T-cell (primary cell): ENCODE data around the gene POLR3B. TPM values are rescaled to one million over a fixed set of nuclear protein-coding genes. Genes with fewer than 3 reads are reported as not detected.
A peak's percentile ranks its signal among the peaks of the same experiment; 100 is the strongest.

Source experiments
- ATAC-seq, 4 experiments: fragments of 200-7000 bp in 3 of 4; fragments of 150-1000 bp in 1 of 4; cut with Tn5 transposase; replicated peaks in 1 of 4; 1 replicate in 3 of 4; 2 replicates in 1 of 4; pipeline ENCODE4 v1.10.0; 2021; ENCODE audit warnings: moderate library complexity in 3 of 4, mild to moderate bottlenecking in 2 of 4, moderate number of reproducible peaks in 1 of 4
- CTCF ChIA-PET, 2 donors: fragments of 300-600 bp; sonication (Branson Sonifier 250); formaldehyde crosslinking; loops; one replicate each; lab custom pipeline; 2022; ENCODE audit warnings: antibody characterized with exemption in 2 of 2; lab: Charles Lee
- POLR2A ChIA-PET, 2 donors: fragments of 300-600 bp; sonication (Branson Sonifier 250); formaldehyde crosslinking; loops; one replicate each; lab custom pipeline; 2022; ENCODE audit warnings: antibody characterized with exemption in 2 of 2; lab: Charles Lee
- DNase-seq, 35 experiments: peaks; one replicate each; pipeline versions ENCODE4 v3.0.0 to v3.0.0-alpha.2; 2013 to 2023
- H3K27ac ChIP-seq: one replicate; pipeline ENCODE4 v1.5.1; 2013; ENCODE audit warnings: low read length
- H3K27me3 ChIP-seq, 2 experiments: replicated peaks in 1 of 2; 1 replicate in 1 of 2; 2 replicates in 1 of 2; pipeline versions ENCODE4 v1.6.1 to v1.7.0; 2013; ENCODE audit warnings: low read length in 1 of 2, mixed read lengths in 1 of 2; ENCODE audit not compliant: control insufficient read depth in 2 of 2, insufficient read depth in 2 of 2; ENCODE audit errors: extremely low read depth in 1 of 2
- H3K36me3 ChIP-seq, 2 donors: 1 replicate in 1 of 2; 2 replicates in 1 of 2; pipeline versions ENCODE4 v1.6.1 to v1.7.0; 2013; ENCODE audit warnings: low read length in 1 of 2; ENCODE audit not compliant: control insufficient read depth in 2 of 2, insufficient read depth in 1 of 2; ENCODE audit errors: extremely low read depth in 1 of 2
- H3K4me1 ChIP-seq, 2 experiments: 1 replicate in 1 of 2; 2 replicates in 1 of 2; pipeline versions ENCODE4 v1.6.1 to v1.7.0; 2013; ENCODE audit warnings: low read length in 2 of 2, mixed read lengths in 1 of 2; ENCODE audit not compliant: insufficient read depth in 2 of 2, control insufficient read depth in 1 of 2; ENCODE audit errors: extremely low read depth in 1 of 2
- H3K4me3 ChIP-seq, 2 donors: 1 replicate in 1 of 2; 2 replicates in 1 of 2; pipeline versions ENCODE4 v1.5.1 to v1.7.0; 2013; ENCODE audit warnings: mild to moderate bottlenecking in 2 of 2, low read length in 1 of 2, moderate library complexity in 1 of 2; ENCODE audit not compliant: control insufficient read depth in 1 of 2; ENCODE audit errors: extremely low read depth in 1 of 2
- H3K9me3 ChIP-seq: 2 replicates; pipeline ENCODE4 v1.7.0; 2013
- H3K27ac Mint-ChIP-seq, 2 donors: one replicate each; pipeline ENCODE4 v1.8.0; 2020 to 2021; ENCODE audit warnings: mild to moderate bottlenecking in 2 of 2, mixed read lengths in 2 of 2
- H3K27me3 Mint-ChIP-seq, 2 donors: one replicate each; pipeline ENCODE4 v1.8.0; 2021 to 2022; ENCODE audit warnings: mixed read lengths in 2 of 2
- H3K36me3 Mint-ChIP-seq: one replicate; pipeline ENCODE4 v1.8.0; 2021; ENCODE audit warnings: mixed read lengths
- H3K4me1 Mint-ChIP-seq, 3 donors: one replicate each; pipeline ENCODE4 v1.8.0; 2020 to 2022; ENCODE audit warnings: mixed read lengths in 3 of 3, mild to moderate bottlenecking in 1 of 3
- H3K4me3 Mint-ChIP-seq, 3 donors: one replicate each; pipeline ENCODE4 v1.8.0; 2020 to 2022; ENCODE audit warnings: mild to moderate bottlenecking in 3 of 3, mixed read lengths in 3 of 3, moderate library complexity in 3 of 3
- H3K9me3 Mint-ChIP-seq, 3 donors: one replicate each; pipeline ENCODE4 v1.8.0; 2020 to 2022; ENCODE audit warnings: mixed read lengths in 3 of 3
- WGBS: methylation state at CpG from one replicate; pipeline ENCODE4 v1.1.5; 2013; ENCODE audit warnings: missing lambda C conversion rate; ENCODE audit not compliant: insufficient coverage; 5-methylcytosine and 5-hydroxymethylcytosine counted together
- total RNA-seq, 35 experiments: library from RNA in 6 of 35; stranded (reverse) in 6 of 35; fragments of 120-200 nt in 1 of 35; gene quantifications; one replicate each; pipeline versions ENCODE4 v1.2.1 to v1.2.4 and lab custom pipeline; 2013 to 2026

POLR3B gene
- total RNA-seq, 5 donors from 2014 or later (not counting 1 experiment from before 2014, with no cell fraction given) = 6.3 to 8.4 (median 7.0) TPM

DNA sequence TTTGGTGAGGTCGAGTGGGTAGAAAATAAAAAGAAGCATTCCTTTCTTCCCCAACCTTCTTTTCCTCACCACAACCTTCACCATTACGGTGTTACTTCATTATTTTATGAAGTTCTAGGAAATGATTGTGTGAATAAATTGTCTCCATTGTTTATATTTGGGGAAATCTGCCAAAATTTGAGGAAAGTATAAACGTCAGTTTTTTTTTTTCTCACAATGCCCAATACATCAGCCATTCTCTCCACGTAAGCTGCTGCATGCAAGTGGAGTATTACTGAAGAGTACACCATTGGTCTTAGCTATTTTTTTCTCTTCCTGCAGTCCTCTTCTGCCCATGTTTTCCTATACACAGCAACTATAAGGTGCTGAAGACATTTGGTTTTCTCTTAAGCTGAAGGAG is 9.1 kb upstream of the POLR3B start:
- H3K27ac ChIP-seq = no peak overlapping the region
- H3K4me3 ChIP-seq = no peak overlapping the region
- peaks cover 4 to 38% of the 10 kb centered on the region in 2 donors for H3K36me3 ChIP-seq
- no peaks in the 10 kb centered on the region for H3K4me1 ChIP-seq
- Mint-ChIP-seq H3K36me3 (peaks cover 29% of the 10 kb centered on the region), H3K4me1 (peaks cover 0 to 7% (median 0%) of the 10 kb centered on the region in 3 donors), H3K27me3 (no peaks in the 10 kb centered on the region), H3K27ac (no peak overlapping the region), H3K4me3 (no peak overlapping the region), H3K9me3 (no peaks in the 10 kb centered on the region)
- no peaks in the 10 kb centered on the region for H3K9me3 ChIP-seq
- H3K27me3 ChIP-seq = peaks cover 0 to 2% of the 10 kb centered on the region in 2 experiments
- CTCF ChIA-PET = interaction anchor here in 1 of 2 donors (0.6 kb wide), 1 partner anchor 354 kb away, joined by 3 read pairs; no protein-coding TSS in a partner anchor
- POLR2A ChIA-PET = interaction anchor here in 1 of 2 donors (0.7 kb wide), 1 partner anchor 665 kb away, joined by 4 read pairs; no protein-coding TSS in a partner anchor
- DNase-seq (no peak), ATAC-seq (no peak)
- no CpG with 5 or more reads among the region's 4 CpGs for WGBS

GRCh38 chr12:106353175-106353574 is 4.4 kb upstream of the POLR3B start:
- H3K36me3 ChIP-seq = peaks cover 0 to 7% of the 10 kb centered on the region in 2 donors
- no peaks in the 10 kb centered on the region for H3K9me3 Mint-ChIP-seq
- peaks cover 5% of the 10 kb centered on the region in 2 experiments for H3K4me1 ChIP-seq
- peaks cover 0 to 2% of the 10 kb centered on the region in 2 experiments for H3K27me3 ChIP-seq
- peaks cover 8 to 17% (median 11%) of the 10 kb centered on the region in 3 donors for H3K4me1 Mint-ChIP-seq
- H3K4me3 Mint-ChIP-seq = no peak overlapping the region
- no peaks in the 10 kb centered on the region for H3K27me3 Mint-ChIP-seq
- 69% methylated on average over 2 of the region's 6 CpGs for WGBS
- H3K27ac ChIP-seq = no peak overlapping the region
- CTCF ChIA-PET = no interaction called here
- H3K4me3 ChIP-seq = no peak overlapping the region
- no peak for ATAC-seq
- no peak overlapping the region for H3K27ac Mint-ChIP-seq
- POLR2A ChIA-PET = no interaction called here
- peaks cover 8% of the 10 kb centered on the region for H3K36me3 Mint-ChIP-seq
- H3K9me3 ChIP-seq = no peaks in the 10 kb centered on the region
- no peak for DNase-seq

- H3K36me3 ChIP-seq = no peaks in the 10 kb centered on the region
- Mint-ChIP-seq H3K4me1 (peaks cover 17 to 18% (median 17%) of the 10 kb centered on the region in 3 donors), H3K36me3 (no peaks in the 10 kb centered on the region), H3K27ac (peak overlapping the region; percentile 92 to 96), H3K27me3 (no peaks in the 10 kb centered on the region), H3K4me3 (peak overlapping the region; percentile 89 to 94 (median 93)), H3K9me3 (no peaks in the 10 kb centered on the region)
- ChIA-PET CTCF (interaction anchor here (0.7 to 2.4 kb wide), 13 partner anchors 8 to 660 kb away, joined by 3 to 27 read pairs (median 5); partner anchors contain the start of genes TCP11L2 (in 1 of the 2) and TMEM263 (in 1 of the 2)), POLR2A (interaction anchor here (0.6 to 2.4 kb wide), 5 partner anchors 19 to 599 kb away, joined by 3 to 7 read pairs (median 4); no protein-coding TSS in a partner anchor)
- no peaks in the 10 kb centered on the region for H3K27me3 ChIP-seq
- 41% methylated on average over 6 of the region's 17 CpGs for WGBS
- peak overlapping the region; percentile 80 for H3K27ac ChIP-seq
- DNase-seq = peak in 3 of 35 experiments; percentile 4 to 6 (median 6)
- peak overlapping the region; percentile 80 to 89 for H3K4me3 ChIP-seq
- no peaks in the 10 kb centered on the region for H3K9me3 ChIP-seq
- no peak for ATAC-seq
- H3K4me1 ChIP-seq = peaks cover 10 to 13% of the 10 kb centered on the region in 2 experiments
These were observed 1.1 kb downstream of the POLR3B start for GRCh38 chr12:106358396-106359241.

GRCh38 chr12:106359646-106360399 is 2.3 kb downstream of the POLR3B start:
- Histone ChIP-seq H3K36me3 (peaks cover 0 to 6% of the 10 kb centered on the region in 2 donors), H3K9me3 (no peaks in the 10 kb centered on the region), H3K4me3 (no peak overlapping the region), H3K4me1 (peaks cover 10 to 13% of the 10 kb centered on the region in 2 experiments), H3K27me3 (no peaks in the 10 kb centered on the region), H3K27ac (no peak overlapping the region)
- H3K4me3 Mint-ChIP-seq = no peak overlapping the region
- no peak for DNase-seq
- H3K27ac Mint-ChIP-seq = no peak overlapping the region
- peaks cover 17 to 18% (median 17%) of the 10 kb centered on the region in 3 donors for H3K4me1 Mint-ChIP-seq
- POLR2A ChIA-PET = no interaction called here
- H3K9me3 Mint-ChIP-seq = no peaks in the 10 kb centered on the region
- H3K36me3 Mint-ChIP-seq = peaks cover 3% of the 10 kb centered on the region
- CTCF ChIA-PET = interaction anchor here in 1 of 2 donors (0.6 to 0.7 kb wide), 2 partner anchors 41 to 594 kb away, joined by 3 to 5 read pairs; no protein-coding TSS in a partner anchor
- ATAC-seq = no peak
- no peaks in the 10 kb centered on the region for H3K27me3 Mint-ChIP-seq
- 97% methylated on average over 3 of the region's 7 CpGs for WGBS

- DNase-seq (no peak), ATAC-seq (no peak)
- Histone ChIP-seq H3K4me3 (no peak overlapping the region), H3K27me3 (no peaks in the 10 kb centered on the region), H3K36me3 (peaks cover 0 to 6% of the 10 kb centered on the region in 2 donors), H3K9me3 (no peaks in the 10 kb centered on the region), H3K27ac (no peak overlapping the region), H3K4me1 (peaks cover 10 to 13% of the 10 kb centered on the region in 2 experiments)
- H3K4me1 Mint-ChIP-seq = peaks cover 17 to 18% (median 17%) of the 10 kb centered on the region in 3 donors
- H3K9me3 Mint-ChIP-seq = no peaks in the 10 kb centered on the region
- 97% methylated on average over 3 of the region's 5 CpGs for WGBS
- ChIA-PET CTCF (interaction anchor here in 1 of 2 donors (0.6 kb wide), 1 partner anchor 27 kb away, joined by 3 read pairs; no protein-coding TSS in a partner anchor), POLR2A (no interaction called here)
- H3K27ac Mint-ChIP-seq = no peak overlapping the region
- no peaks in the 10 kb centered on the region for H3K27me3 Mint-ChIP-seq
- no peak overlapping the region for H3K4me3 Mint-ChIP-seq
- H3K36me3 Mint-ChIP-seq = peaks cover 3% of the 10 kb centered on the region
These were observed 2.9 kb downstream of the POLR3B start for GRCh38 chr12:106360400-106360994.
